ENCODE data around the gene HES1.
"Not testable (repeated sequence)": the region's sequence is repeated elsewhere in the genome, so short reads cannot be mapped to it uniquely, and the experiment has no call there.

The HES1 gene, protein sequence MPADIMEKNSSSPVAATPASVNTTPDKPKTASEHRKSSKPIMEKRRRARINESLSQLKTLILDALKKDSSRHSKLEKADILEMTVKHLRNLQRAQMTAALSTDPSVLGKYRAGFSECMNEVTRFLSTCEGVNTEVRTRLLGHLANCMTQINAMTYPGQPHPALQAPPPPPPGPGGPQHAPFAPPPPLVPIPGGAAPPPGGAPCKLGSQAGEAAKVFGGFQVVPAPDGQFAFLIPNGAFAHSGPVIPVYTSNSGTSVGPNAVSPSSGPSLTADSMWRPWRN

DNA sequence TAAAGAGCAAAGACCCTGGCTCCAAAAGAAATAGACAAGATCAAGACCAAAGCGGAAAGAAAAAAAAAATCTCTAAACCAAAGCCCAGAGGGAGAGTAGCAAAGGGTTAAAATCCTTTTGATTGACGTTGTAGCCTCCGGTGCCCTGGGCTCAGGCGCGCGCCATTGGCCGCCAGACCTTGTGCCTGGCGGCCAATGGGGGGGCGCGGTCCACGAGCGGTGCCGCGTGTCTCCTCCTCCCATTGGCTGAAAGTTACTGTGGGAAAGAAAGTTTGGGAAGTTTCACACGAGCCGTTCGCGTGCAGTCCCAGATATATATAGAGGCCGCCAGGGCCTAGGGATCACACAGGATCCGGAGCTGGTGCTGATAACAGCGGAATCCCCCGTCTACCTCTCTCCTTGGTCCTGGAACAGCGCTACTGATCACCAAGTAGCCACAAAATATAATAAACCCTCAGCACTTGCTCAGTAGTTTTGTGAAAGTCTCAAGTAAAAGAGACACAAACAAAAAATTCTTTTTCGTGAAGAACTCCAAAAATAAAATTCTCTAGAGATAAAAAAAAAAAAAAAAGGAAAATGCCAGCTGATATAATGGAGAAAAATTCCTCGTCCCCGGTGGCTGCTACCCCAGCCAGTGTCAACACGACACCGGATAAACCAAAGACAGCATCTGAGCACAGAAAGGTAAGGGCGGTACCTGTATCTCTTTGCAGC, at the start of gene HES1:
TSS of gene HES1 (plus strand) at position 343 of the 713 bp plus-strand sequence. CDS start at position 576, 233 bp downstream.
- DNase-seq = peak; percentile 75
- TF ChIP-seq, protein P1, sequence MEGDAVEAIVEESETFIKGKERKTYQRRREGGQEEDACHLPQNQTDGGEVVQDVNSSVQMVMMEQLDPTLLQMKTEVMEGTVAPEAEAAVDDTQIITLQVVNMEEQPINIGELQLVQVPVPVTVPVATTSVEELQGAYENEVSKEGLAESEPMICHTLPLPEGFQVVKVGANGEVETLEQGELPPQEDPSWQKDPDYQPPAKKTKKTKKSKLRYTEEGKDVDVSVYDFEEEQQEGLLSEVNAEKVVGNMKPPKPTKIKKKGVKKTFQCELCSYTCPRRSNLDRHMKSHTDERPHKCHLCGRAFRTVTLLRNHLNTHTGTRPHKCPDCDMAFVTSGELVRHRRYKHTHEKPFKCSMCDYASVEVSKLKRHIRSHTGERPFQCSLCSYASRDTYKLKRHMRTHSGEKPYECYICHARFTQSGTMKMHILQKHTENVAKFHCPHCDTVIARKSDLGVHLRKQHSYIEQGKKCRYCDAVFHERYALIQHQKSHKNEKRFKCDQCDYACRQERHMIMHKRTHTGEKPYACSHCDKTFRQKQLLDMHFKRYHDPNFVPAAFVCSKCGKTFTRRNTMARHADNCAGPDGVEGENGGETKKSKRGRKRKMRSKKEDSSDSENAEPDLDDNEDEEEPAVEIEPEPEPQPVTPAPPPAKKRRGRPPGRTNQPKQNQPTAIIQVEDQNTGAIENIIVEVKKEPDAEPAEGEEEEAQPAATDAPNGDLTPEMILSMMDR (IDR thresholded peaks at IDR 0.05; ENCODE audit: low read depth, low read length) = no peak
- Histone ChIP-seq H3K27ac (peak within 1 kb of the TSS; percentile 82), H3K27me3 (ENCODE audit: insufficient read depth, low read depth, severe bottlenecking) (peaks cover 7% of the 10 kb centered on the region), H3K4me3 (ENCODE audit: low read depth, low read length) (peak within 1 kb of the TSS; percentile 58), H3K9me3 (ENCODE audit: severe bottlenecking) (no peaks in the 10 kb centered on the region), H3K36me3 (no peaks in the 10 kb centered on the region)

DNA sequence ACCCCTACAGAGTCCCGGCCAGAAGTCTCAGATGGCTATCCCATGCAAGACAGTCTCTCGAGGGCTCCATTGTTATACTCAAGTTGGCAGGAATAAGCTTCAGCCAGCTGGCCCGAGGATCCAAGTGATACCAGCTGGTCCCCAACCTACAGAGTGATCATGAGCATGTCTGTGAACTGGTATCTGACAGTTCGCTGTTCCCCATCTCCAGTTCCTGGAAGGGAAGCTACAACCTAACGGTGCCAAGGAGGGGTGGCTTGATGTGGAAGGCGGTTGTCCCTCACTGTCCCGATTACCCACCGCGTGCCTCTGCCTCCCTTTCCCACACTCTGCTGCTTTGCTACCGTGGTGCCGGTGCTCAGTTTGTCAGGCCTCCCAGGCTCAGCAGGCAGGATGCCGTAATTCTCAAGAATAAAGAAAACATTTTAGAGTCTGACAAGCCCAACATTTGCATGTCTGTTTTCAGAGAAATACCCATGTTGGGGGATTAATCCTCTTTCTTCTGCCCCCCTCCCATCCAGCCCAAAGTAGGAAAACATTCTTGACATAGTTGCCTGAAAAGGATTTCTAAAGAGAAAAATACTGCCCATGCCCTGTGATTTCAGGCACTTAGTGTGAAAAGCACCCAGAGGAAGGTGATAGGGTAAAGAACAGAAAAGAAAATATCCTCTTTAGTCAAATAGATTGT, 49.4 kb upstream of the HES1 start:
- Histone ChIP-seq H3K4me3 (ENCODE audit: low read depth, low read length) (no peak overlapping the region), H3K36me3 (no peaks in the 10 kb centered on the region), H3K27me3 (ENCODE audit: insufficient read depth, low read depth, severe bottlenecking) (no peaks in the 10 kb centered on the region), H3K27ac (no peak overlapping the region), H3K9me3 (ENCODE audit: severe bottlenecking) (no peaks in the 10 kb centered on the region)
- TF ChIP-seq, protein P1 (IDR thresholded peaks at IDR 0.05; ENCODE audit: low read depth, low read length) = no peak
- no peak for DNase-seq

DNA sequence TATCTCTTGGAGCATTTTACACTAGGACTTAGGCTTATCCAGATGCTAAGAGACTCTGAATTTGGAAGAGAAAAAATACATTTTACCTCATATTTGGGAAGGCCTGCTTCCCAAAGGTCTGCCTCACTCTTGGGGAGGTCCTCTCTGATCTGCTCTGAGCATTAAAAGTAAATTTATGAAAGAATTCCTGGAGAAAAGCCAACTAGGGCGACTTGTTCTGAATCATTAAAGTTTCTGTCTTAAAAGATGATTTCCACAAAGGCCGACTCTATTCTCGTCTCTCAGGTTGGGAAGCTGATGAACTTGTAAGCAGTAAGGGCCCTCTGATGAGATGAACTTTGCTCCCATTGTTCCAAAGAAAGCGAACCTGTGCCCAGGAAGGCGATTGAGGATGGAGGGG, 48.7 kb upstream of the HES1 start:
- TF ChIP-seq, protein P1 (IDR thresholded peaks at IDR 0.05; ENCODE audit: low read depth, low read length) = no peak
- DNase-seq = no peak
- no peak overlapping the region for H3K4me3 ChIP-seq (ENCODE audit: low read depth, low read length)
- H3K27ac ChIP-seq = no peak overlapping the region
- H3K9me3 ChIP-seq (ENCODE audit: severe bottlenecking) = no peaks in the 10 kb centered on the region
- no peaks in the 10 kb centered on the region for H3K36me3 ChIP-seq
- no peaks in the 10 kb centered on the region for H3K27me3 ChIP-seq (ENCODE audit: insufficient read depth, low read depth, severe bottlenecking)

DNA sequence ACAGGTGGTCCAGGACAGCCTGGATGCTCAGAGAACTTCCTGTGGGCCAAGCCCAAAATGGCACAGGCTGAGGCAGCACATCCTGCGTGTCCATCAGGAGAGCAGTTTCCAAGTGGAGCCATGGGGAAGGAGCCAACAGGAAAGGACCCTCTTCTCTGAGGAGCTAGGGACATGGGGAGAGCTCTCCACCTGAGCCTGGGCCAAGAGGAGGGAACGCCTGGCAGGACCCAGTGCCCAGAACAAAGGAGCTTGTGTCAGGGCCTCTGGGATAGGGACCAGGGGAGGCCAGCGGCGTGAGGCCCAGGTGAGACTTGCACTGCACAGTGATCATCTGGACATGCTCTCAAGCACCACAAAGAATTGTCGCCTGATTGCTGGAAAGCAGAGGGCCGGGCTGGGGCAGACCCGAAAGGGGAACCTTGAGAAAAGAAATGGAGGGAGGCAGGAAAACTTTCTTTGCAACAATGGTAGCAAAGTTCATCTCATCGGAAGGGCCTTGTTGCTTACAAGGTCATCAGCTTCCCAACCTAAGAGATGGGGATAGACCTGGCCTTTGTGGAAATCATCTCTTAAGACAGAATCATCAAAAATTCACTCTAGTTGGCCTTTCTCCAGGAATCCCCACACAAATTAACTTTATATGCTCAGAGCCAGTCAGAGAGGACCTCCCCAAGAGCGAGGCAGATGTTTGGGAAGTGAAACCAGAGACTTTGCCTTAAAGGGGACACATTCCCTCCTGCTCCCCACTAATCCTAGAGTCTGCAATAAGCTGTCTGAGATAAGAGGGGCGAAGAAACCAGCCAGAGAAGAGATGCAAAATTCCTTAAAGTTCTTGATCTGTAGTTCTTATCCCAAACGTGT, 47.7 kb upstream of the HES1 start:
- no peaks in the 10 kb centered on the region for H3K9me3 ChIP-seq (ENCODE audit: severe bottlenecking)
- H3K4me3 ChIP-seq (ENCODE audit: low read depth, low read length) = no peak overlapping the region
- no peaks in the 10 kb centered on the region for H3K36me3 ChIP-seq
- TF ChIP-seq, protein P1 (IDR thresholded peaks at IDR 0.05; ENCODE audit: low read depth, low read length) = no peak
- H3K27me3 ChIP-seq (ENCODE audit: insufficient read depth, low read depth, severe bottlenecking) = no peaks in the 10 kb centered on the region
- H3K27ac ChIP-seq = no peak overlapping the region
- no peak for DNase-seq

DNA sequence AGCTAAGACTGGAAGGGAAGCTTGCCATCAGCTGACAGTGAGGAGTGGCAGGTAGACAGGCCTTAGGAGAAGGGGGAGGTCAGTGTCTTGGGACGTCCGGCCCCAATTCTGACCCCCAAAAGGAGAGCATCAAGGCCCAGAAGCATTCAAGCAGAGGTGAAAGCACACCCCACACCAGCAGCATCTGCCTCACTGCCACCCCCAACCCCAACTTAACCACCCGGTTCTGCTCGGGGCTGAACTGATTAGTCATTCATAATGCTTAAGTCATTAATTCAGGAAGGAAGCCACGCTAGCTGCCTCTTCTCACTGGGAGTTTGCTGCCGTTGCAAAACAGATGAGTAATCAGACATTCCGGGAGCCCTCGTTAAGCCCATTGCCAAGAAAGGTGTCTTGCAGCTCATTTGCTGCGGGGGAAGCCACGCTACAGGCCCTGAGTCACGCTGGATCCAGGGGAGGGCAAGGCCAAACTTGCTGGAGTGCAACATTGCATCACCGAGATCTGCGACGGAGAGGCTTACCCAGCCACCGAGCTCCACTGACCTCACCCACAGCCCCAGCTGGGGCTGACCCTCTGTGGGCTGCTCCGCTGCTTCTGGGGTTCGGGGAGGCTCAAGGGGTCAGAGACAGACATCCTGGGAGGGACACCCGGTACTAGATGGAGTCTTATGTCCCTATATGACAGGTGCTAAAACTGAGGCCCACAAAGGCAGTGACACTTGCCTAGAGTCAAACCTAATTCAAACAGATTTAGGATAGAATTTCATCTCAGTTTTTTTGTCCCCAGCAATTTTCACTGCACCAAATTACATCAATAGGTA, 46.4 kb upstream of the HES1 start:
- peak; percentile 8 for DNase-seq
- H3K27ac ChIP-seq = no peak overlapping the region

DNA sequence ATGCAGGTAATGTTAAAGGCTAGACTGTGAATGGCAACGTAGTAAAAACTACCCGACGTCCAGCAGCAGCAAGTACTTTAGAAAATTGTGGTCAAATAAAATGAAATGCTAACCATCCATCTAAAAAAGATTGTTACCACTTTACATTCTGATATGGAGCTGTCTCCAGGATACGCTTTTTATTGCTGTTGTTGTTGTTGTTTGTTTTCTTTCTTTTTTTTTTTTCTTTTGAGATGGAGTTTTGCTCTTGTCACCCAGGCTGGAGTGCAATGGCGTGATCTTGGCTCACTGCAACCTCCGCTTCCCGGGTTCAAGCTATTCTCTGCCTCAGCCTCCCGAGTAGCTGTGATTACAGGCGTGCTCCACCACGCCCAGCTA, 45.8 kb upstream of the HES1 start:
- H3K27me3 ChIP-seq (ENCODE audit: insufficient read depth, low read depth, severe bottlenecking); H3K9me3 ChIP-seq (ENCODE audit: severe bottlenecking); H3K4me3 ChIP-seq (ENCODE audit: low read depth, low read length); DNase-seq; H3K27ac ChIP-seq; H3K36me3 ChIP-seq: not testable (repeated sequence)

More for the DNA sequence above, 46.4 kb upstream of the HES1 start:
- no peaks in the 10 kb centered on the region for H3K27me3 ChIP-seq (ENCODE audit: insufficient read depth, low read depth, severe bottlenecking)
- no peaks in the 10 kb centered on the region for H3K36me3 ChIP-seq
- TF ChIP-seq, protein P1 (IDR thresholded peaks at IDR 0.05; ENCODE audit: low read depth, low read length) = no peak
- H3K4me3 ChIP-seq (ENCODE audit: low read depth, low read length) = no peak overlapping the region
- no peaks in the 10 kb centered on the region for H3K9me3 ChIP-seq (ENCODE audit: severe bottlenecking)

Data from WERI-Rb-1 (cell line).